ENCODE results near the gene XXYLT1.

Gene XXYLT1

GRCh38 chr3:195036203-195036505 lies 234.8 kb downstream of the XXYLT1 start:
- ChIA-PET POLR2A (no interaction called here), CTCF (no interaction called here)
- no peak overlapping the region for H3K4me3 ChIP-seq (ENCODE audit: low read depth, low read length)
- H3K27ac ChIP-seq (ENCODE audit: extremely low read depth, low read depth, low read length), result no peak overlapping the region
- no peaks in the 10 kb centered on the region for H3K9me3 ChIP-seq (ENCODE audit: control insufficient read depth, insufficient read depth, low read depth, low read length)
- no peaks in the 10 kb centered on the region for H3K36me3 ChIP-seq (ENCODE audit: control insufficient read depth in 2 of 2, insufficient read depth in 1 of 2, low read length in 2 of 2)
- TF ChIP-seq ZNF174 (tag by site-specific recombination; IDR thresholded peaks at IDR 0.05), result no peak
- TF ChIP-seq, protein P1, sequence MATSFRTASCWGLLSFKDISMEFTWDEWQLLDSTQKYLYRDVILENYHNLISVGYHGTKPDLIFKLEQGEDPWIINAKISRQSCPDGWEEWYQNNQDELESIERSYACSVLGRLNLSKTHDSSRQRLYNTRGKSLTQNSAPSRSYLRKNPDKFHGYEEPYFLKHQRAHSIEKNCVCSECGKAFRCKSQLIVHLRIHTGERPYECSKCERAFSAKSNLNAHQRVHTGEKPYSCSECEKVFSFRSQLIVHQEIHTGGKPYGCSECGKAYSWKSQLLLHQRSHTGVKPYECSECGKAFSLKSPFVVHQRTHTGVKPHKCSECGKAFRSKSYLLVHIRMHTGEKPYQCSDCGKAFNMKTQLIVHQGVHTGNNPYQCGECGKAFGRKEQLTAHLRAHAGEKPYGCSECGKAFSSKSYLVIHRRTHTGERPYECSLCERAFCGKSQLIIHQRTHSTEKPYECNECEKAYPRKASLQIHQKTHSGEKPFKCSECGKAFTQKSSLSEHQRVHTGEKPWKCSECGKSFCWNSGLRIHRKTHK (tag by site-specific recombination; IDR thresholded peaks at IDR 0.05), result no peak
- TF ChIP-seq ZNF362 (tag by site-specific recombination; IDR thresholded peaks at IDR 0.05), result no peak
- TF ChIP-seq, protein P2, sequence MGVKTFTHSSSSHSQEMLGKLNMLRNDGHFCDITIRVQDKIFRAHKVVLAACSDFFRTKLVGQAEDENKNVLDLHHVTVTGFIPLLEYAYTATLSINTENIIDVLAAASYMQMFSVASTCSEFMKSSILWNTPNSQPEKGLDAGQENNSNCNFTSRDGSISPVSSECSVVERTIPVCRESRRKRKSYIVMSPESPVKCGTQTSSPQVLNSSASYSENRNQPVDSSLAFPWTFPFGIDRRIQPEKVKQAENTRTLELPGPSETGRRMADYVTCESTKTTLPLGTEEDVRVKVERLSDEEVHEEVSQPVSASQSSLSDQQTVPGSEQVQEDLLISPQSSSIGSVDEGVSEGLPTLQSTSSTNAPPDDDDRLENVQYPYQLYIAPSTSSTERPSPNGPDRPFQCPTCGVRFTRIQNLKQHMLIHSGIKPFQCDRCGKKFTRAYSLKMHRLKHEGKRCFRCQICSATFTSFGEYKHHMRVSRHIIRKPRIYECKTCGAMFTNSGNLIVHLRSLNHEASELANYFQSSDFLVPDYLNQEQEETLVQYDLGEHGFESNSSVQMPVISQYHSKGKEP (tag by site-specific recombination; IDR thresholded peaks at IDR 0.05), result no peak
- TF ChIP-seq ZNF544 (tag by site-specific recombination; IDR thresholded peaks at IDR 0.05), result no peak
- no peak for TF ChIP-seq ZEB2 (tag by site-specific recombination; IDR thresholded peaks at IDR 0.05)
- no peak for TF ChIP-seq ZFP69B (tag by site-specific recombination; IDR thresholded peaks at IDR 0.05)
- TF ChIP-seq ZFP41 (tag by site-specific recombination; IDR thresholded peaks at IDR 0.05; ENCODE audit: borderline replicate concordance), result no peak
- no peak for TF ChIP-seq ZNF664 (tag by site-specific recombination; IDR thresholded peaks at IDR 0.05)
- no peak for TF ChIP-seq ZNF292 (tag by site-specific recombination; IDR thresholded peaks at IDR 0.05; ENCODE audit: borderline replicate concordance, low read depth)
- TF ChIP-seq ZNF624 (tag by site-specific recombination; IDR thresholded peaks at IDR 0.05), result no peak
- no peaks in the 10 kb centered on the region; the same call in 1 of the 2 replicates for H3K4me1 ChIP-seq (ENCODE audit: control insufficient read depth, insufficient read depth, low read length)

GRCh38 chr3:195035345-195036202 lies 235.4 kb downstream of the XXYLT1 start:
- no peaks in the 10 kb centered on the region; the same call in 1 of the 2 replicates for H3K4me1 ChIP-seq (ENCODE audit: control insufficient read depth, insufficient read depth, low read length)
- no peaks in the 10 kb centered on the region for H3K9me3 ChIP-seq (ENCODE audit: control insufficient read depth, insufficient read depth, low read depth, low read length)
- H3K36me3 ChIP-seq (ENCODE audit: control insufficient read depth in 2 of 2, insufficient read depth in 1 of 2, low read length in 2 of 2), result no peaks in the 10 kb centered on the region
- TF ChIP-seq GLI4 (tag by site-specific recombination; IDR thresholded peaks at IDR 0.05) (no peak), ZNF791 (tag by site-specific recombination; IDR thresholded peaks at IDR 0.05) (no peak), ZNF785 (tag by site-specific recombination; IDR thresholded peaks at IDR 0.05) (no peak), ZNF639 (tag by site-specific recombination; IDR thresholded peaks at IDR 0.05) (no peak), TRIM28 (IDR thresholded peaks at IDR 0.05; ENCODE audit: borderline replicate concordance, low read length) (no peak), ZBTB7A (tag by site-specific recombination; IDR thresholded peaks at IDR 0.05; ENCODE audit: low read depth) (no peak)
- TF ChIP-seq, protein P3, sequence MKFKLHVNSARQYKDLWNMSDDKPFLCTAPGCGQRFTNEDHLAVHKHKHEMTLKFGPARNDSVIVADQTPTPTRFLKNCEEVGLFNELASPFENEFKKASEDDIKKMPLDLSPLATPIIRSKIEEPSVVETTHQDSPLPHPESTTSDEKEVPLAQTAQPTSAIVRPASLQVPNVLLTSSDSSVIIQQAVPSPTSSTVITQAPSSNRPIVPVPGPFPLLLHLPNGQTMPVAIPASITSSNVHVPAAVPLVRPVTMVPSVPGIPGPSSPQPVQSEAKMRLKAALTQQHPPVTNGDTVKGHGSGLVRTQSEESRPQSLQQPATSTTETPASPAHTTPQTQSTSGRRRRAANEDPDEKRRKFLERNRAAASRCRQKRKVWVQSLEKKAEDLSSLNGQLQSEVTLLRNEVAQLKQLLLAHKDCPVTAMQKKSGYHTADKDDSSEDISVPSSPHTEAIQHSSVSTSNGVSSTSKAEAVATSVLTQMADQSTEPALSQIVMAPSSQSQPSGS (tag by site-specific recombination; IDR thresholded peaks at IDR 0.05; ENCODE audit: low read depth), result no peak
- TF ChIP-seq, protein P4, sequence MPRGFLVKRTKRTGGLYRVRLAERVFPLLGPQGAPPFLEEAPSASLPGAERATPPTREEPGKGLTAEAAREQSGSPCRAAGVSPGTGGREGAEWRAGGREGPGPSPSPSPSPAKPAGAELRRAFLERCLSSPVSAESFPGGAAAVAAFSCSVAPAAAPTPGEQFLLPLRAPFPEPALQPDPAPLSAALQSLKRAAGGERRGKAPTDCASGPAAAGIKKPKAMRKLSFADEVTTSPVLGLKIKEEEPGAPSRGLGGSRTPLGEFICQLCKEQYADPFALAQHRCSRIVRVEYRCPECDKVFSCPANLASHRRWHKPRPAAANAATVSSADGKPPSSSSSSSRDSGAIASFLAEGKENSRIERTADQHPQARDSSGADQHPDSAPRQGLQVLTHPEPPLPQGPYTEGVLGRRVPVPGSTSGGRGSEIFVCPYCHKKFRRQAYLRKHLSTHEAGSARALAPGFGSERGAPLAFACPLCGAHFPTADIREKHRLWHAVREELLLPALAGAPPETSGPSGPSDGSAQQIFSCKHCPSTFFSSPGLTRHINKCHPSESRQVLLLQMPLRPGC (tag by site-specific recombination; IDR thresholded peaks at IDR 0.05), result no peak
- no peak overlapping the region for H3K27ac ChIP-seq (ENCODE audit: extremely low read depth, low read depth, low read length)
- ChIA-PET POLR2A (no interaction called here), CTCF (interaction anchor here (0.6 to 1.2 kb wide), 5 partner anchors 15 to 360 kb away, joined by 3 to 5 read pairs (median 4); no protein-coding TSS in a partner anchor)
- no peak overlapping the region for H3K4me3 ChIP-seq (ENCODE audit: low read depth, low read length)

All from HEK293 (cell line).